ENCODE data around the gene TMCC1.
A peak's percentile ranks its signal among the peaks of the same experiment; 100 is the strongest.
"Not testable (repeated sequence)": the region's sequence is repeated elsewhere in the genome, so short reads cannot be mapped to it uniquely, and the experiment has no call there.

TMCC1 gene

DNA sequence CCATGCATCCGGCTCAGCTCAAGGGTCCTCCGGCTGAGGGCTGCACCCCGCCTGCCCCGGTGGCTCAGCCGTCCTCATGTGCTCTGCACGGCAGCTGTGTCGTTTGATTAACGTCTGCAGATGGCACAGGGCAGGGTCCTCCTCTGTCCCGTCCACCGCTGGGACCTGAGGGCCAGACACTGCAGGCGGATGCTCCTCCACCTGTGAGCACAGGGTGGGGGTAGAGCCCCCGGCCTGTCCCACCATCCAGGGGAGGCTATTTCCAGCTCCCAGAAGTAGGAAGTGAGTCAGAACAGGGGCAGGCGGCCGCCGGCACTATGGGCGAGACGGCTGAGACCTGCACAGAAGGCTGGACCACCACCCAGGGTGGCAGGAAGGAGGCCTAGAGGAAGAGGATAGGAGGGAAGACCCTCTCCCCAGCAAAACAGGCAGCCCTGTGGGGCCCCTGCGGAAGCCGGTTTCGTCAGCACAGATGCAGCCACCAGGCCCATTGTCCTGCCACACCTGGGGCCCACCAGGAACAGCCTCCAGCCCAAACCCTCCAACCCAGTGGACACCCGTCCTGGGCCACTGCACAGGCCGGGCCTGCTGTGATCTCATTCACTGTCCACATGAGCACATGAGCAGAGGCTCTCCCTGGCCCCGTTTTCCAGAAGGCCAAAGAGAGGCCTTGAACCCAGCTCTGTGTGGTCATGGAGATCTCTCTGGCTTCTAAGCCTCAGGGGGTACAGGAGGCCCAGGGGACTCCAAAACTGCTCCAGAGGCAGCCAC is 274.4 kb downstream of the TMCC1 start:
- no peak for DNase-seq

DNA sequence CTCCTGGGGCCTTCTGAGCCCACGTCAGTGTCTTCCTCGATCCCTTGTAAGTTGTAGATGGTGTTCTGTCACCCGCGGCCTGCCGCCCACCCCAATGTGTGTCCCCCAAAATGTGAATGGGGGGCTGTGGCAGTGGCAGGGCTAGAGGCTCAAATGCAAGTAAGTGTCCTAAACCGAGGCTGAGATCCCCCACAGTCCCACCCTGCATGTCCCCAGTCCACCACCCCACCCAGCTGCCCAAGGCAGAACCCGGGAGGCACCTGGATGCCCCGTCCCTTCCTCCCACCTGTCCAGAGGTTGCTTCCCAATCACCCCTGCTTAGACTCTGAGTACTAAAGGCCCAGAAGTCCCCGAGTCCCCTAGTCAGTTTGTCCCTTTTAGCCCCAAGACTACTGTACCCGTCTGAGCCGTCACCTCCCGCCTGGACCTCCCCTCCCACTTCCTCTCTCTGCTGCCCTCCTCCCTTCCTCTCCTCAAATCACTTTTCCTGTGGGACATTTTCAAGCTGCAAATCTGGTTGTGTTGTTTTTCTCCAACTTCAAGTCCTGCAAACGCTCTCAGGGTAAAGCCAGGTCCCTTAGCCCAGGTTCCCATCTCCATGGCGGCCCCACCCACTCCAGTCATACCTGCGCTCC is 275.2 kb downstream of the TMCC1 start:
- no peak for DNase-seq

DNA sequence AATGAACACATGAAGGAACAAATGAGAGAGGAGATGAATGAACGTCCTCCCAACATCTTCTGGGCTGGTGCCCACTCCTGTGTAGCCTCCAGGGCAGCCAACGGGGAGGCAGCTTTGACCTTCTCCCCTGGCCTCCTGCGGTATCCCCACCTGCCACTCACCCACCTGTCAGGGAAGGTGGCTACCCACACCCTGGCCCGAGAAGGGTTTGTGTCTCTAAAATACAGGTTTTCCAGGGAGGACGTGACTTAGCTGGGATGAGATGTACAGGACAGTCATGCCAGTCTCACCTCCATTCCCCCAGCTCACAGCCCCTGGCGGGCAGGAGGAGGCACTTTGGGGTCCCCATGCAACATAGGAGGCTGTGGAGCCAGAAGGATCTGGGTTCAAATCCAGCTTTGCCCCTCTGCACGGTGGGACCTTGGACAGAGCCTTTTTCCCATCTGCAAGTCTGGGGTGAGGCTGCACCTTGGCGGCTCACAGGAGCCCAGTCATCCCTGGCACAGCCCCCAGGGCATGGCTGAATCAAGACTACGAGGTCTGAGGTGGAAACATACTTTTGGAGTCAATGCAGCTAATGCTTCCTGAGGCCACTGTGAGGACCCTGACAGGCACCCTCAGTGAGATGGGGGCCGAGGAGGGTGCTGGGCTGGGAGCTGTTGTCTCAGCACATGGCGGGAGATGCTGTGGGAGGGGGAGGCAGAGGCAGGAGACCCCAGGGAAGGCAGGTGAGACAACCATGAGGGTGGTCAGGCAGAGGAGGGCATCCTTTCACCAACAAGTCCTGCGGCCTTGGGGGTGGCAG is 275.9 kb downstream of the TMCC1 start:
- no peak for DNase-seq

DNA sequence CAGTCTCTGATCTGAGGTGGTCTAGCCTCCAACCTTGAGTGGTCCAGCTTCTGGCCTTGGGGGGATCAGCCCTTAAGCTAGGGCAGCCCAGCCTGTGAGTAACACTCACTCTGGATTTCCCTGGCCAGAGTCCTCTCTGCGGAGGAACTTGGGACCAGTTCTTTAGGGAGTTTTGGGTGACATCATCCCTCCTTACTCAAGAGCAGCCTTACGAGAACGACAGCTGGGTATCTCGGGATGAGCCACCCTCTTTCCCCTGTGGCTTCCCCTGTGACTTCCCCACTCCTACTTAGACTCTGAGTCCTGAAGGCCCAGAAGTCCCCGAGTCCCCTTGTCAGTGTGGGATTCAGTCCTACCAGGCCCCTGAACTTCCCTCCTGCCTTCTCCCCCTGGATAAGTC is 276.8 kb downstream of the TMCC1 start:
- no peak for DNase-seq

DNA sequence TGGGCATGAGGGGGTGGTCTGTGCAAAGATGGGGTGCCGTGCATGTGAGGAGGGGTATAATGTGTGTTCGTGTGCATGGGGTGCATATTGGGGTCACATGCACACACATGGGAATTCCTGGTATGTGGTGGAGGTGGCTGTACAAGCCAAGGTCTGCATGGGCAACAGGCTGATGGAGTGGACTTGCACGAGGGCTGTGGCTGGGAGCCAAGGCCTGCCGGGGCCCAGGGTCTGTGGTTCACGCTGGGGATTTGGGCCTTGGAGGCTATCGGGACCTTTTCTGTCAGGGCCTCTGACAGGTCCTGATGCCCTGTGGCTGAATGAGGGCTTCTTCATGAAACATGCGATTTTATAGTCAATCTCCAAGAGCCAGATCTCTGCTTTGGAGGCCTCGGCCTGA is 277.2 kb downstream of the TMCC1 start:
- no peak for DNase-seq

DNA sequence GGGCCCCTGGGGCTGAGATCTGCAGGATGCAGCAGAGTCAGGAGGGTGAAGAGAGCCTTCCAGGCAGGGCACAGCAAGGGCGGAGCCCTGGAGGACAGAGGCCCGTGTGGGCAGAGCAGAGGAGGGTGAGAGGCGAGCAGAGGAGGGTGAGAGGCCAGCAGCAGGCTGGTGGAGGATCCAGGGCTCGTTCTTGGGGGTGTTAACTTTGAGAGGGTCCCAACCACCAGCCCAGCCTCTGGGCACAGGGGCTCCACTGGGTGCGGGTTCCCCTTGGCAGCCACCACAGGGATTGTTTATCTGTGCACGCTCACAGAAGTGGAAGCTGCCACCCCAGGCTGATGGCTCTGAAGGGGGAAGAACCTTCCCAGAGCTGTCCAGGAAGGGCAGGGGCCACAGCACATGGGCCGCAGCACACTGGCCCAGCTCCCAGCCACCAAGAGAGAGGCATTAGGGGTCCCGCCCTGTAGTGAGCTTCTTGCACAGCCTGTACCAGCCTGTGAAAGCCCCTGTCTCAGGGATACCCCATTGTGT is 277.7 kb downstream of the TMCC1 start:
- no peak for DNase-seq

DNA sequence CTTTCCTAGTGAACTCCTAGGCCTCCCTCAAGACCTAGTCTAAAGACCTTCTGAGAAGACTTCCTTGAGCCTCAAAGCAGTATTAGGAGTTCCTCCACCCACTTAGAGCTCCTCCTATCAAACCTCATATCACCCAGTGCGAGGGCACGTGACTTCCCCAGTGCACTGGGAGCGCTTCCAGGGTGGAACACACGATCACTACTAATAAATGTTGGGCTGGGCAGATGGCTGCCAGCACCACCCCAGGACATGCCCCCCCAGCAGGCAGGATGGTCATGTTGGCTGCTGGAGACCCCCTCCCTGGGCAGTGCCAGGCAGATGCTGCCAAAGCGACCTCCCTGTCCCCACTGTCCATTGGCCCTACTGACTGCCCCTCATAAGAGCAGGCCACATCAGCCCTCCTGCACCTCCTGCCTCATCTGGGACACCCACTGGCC is 278.6 kb downstream of the TMCC1 start:
- no peak for DNase-seq

DNA sequence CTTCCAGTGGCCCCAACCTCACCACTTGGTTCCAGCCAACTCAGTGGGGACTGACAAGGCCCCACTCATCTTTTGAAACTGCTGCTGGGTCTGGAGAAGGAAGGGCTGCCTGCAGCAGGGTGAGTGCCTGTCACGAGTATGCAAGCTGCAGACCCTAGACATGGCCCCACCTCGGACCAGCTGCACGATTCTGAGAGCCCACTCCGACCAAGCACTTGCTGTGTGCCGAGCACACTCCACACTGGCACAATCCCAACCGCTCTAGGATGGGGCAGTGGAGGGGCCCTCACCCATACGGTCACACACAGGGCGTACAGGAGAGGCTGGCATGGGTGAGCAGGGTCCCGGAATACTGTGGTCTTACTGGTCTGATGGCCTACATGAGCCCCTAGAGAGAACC is 279.1 kb downstream of the TMCC1 start:
- DNase-seq, result no peak

DNA sequence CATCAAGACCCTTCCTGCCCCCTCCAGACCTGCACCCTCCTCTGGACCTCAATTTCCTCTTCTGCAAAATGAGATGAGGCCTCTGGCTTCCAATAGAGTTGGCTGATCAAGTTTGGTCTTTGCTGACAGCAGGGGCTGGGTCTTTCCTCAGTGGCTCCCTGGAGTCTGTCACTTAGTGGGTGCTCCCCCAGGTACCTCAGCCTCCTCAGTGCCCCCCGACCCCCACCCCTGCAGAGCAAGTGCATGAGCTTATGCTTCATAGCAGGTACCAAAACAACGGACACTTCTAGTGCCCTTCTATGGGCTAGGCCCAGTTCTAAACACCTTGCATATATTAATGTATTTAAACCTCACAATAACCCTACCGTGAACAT is 280.2 kb downstream of the TMCC1 start:
- DNase-seq, result no peak

DNA sequence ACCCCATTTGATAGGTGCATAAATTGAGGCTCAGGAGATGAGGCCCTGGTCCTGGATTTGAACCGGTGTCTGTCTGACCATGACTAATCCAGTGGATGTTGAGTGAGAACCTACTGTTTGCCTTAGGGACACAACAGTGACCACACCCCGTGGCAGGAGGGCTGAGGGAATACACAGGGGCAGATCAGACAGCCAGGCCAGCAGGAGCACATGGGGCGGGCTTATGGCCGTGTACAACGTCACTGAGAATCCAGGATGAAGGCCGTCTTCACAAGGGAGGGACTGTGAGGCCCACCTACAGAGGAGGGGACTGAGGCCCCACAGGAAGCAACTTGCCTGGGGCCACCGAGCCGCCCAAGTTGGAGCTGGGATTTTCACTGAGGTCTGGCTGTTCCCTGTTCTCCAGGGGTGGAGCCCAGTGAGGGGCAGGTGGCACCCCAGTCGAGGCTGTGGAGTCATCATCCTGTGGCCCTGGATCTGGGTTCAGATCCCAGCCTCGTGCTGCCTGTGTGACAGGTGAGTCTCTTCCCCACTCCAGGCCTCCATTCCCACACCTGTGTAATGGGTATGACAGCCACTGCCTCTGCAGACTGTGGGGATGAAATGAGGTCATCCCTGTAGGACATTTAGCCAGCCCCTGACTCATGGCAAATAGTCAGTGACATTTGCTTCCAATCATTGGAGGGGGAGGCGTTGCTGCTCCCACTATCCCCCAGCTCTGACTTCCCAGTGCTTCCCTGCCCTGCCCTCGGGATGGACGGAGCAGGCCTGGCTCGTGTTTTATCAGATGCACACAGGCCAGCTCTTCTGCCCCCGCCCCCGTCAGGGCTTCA is 280.8 kb downstream of the TMCC1 start:
- DNase-seq, result no peak

DNA sequence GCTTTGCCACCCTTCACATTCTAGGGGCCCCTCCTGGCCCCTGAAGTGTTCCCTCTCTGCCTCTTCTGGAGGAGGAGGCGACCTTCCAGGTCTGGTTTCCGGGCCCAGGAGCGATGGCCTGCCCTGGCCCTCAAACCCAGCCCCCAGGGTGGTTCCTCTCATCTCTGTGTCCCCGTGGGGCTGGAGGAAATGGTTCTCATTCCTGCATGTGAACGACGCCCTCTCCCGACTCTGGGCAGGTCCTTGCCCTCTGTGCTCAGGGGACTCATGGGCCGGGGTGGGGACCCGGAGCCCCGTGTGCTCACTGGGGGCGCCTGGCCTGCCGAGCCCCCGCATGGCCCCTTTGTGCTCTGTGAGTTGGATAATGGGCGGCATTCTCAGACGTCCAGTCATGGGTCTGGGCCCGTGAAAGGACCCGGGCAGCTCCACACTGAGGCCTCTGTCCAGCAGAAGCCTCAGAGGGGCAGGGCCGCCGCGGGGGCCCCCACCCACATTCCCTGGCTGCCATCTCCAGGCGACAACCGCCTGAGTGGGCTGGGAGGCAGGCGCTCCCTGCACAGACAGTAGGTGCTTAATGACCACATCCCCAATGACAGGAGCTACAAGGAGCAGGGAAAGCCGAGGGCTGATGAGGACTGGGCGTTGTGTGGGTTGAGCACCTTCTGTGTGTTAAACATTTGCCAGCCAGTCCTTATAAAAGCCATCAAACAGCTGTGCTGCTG is 281.5 kb downstream of the TMCC1 start:
- DNase-seq, result no peak

DNA sequence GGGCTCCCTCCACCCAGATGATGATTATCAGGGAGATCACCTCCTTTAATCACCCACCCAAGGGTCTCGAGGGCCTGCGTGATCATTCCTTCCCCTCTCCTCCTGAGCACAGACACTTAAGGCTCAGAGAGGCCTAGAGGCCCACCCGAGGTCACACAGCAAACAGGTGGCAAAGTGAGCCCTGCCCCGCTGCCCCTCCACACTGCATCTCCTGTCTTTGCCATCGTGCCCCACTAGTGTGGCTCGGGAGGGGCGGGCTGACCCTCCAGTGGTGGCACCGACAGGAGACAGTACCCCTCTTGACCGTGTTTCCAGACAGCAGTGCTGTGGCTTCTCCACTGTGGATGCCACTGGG is 282.1 kb downstream of the TMCC1 start:
- DNase-seq, result no peak

DNA sequence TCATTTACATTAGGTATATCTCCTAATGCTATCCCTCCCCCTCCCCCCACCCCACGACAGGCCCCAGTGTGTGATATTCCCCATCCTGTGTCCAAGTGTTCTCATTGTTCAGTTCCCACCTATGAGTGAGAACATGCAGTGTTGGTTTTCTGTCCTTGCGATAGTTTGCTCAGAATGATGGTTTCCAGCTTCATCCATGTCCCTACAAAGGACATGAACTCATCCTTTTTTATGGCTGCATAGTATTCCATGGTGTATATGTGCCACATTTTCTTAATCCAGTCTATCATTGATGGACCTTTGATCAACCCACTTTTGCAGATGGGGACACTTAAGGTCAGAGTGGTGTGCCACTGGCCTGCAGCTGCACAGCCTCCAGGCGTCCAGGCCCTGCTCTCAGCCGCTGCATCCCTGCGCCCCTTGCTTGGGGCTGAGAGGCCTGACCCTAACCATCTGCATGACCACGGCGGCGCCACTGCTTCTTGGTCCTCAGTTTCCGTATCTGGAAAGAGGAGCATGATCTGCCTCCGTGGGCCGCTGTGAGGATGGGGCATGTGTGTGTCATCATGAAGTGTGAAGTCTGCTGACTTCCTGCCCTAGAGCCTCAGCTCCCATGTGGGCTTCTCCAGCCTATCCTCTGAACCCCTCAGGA is 282.6 kb downstream of the TMCC1 start:
- DNase-seq, result not testable (repeated sequence)

DNA sequence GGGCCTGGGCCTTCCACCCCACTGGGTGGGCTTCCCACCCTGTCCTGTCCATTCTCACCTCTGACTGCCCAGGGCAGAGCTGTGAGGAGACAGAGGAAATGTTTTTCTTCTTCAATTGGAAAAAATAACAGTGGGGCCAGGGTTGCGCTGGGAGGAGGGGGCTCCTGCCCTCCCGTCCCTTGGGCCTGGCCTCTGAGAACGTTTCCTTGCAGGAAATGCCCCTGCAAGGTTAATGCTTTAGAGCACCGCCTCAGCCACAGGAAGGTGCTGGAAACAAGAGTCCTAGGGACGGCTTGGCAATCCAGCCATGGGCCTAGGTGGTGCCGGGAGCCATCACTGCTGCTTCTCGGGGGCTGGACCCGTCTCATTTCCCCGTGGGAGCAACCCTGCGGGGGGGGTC is 283.2 kb downstream of the TMCC1 start:
- no peak for DNase-seq

DNA sequence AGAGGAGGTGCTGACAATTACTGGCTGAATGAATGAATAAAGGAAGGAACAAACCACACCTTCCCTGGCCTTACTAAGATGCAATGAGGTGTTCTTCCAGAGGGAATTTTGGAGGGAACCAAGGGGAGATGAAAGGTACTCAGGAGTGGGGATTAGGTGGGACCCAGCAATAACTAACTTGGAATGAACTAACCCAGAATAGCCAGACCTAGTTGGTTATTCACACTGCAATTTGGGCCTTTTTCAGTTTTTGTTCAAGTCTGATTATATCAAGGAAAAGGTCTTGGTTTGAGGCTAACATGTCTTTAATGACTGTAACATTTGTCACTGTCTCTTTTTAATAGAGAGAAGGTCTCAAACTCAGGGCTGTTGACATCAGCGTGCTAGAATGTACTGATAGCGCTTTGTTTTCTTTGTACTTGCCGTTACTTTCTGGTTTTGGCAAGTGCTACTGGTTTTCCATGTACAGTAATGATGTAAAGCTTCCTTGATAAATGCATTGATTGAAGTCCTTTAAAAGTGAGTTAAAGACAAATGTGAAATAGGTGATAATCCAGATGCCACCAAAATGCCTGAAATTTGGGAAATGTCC is 283.8 kb downstream of the TMCC1 start:
- DNase-seq, result no peak

DNA sequence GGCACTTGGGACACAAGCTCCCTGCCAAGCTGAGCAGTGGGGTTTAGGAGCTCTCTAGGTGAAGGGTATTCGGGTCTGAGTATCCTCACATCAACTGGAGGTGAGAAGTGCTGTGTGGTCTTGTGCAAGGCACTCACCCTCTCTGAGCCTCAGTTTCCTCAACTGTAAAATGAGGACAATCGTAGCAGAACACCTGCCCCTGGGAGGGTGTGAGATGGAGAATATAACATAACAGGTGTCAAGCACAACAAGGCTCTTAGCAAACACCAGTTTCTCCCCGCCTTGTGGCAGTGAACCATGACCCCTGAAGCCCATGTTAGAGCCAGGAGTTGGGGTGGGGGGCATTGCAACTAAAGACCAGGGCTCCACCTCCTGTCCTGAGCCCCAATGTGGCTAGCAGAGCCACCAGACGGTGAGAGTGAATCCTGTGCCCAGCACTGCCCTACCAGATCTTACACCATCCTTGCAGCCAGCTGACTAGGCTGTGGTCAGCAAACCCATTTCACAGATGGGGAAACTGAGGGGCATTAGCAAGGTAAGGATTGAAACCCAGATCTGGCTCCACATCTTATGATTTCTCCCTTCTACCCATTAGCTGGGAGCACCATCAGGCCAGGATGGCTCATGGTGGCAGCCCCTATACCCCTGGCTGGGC is 284.4 kb downstream of the TMCC1 start:
- DNase-seq, result no peak

DNA sequence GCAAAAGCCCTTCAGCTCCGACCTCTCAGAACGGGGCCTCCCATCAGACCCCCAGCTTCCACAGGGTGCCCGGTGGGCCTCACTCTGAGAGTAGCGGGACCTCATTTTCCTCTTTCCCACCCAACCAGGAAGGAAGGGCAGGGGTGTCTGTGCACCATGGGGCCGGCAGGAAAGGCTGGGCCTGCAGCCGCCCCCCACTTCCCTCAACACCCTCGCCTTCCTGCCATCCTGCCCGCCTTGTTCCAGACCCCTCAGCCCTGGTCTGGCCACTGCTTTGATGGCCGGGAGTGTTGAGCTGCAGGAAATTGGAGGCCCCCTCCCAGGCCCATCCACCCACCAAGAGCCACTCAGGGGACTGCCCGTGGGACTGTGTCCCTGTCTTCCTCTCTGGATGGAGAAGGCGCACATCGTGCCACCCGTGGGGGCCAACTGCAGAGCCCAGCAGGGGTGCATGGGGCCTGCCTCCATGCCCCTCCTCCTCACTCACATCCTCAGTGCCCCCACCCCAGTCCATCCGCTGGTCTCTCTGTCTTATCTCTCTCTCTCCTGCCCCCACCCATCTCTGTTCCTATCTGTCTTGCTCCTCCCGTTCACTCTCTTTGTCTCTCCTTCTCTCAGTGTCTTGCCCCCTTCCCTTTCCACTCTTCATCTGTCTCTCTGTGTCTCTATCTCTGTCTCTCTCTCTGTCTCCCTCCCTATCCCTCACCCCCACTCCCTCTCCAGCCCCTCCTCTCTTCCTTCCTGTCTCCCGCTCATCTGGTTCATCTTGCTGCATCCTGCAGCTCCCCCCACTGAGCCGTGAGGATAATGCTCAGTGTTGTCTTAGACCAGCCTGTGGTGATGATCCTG is 285.2 kb downstream of the TMCC1 start:
- DNase-seq, result peak; percentile 20

DNA sequence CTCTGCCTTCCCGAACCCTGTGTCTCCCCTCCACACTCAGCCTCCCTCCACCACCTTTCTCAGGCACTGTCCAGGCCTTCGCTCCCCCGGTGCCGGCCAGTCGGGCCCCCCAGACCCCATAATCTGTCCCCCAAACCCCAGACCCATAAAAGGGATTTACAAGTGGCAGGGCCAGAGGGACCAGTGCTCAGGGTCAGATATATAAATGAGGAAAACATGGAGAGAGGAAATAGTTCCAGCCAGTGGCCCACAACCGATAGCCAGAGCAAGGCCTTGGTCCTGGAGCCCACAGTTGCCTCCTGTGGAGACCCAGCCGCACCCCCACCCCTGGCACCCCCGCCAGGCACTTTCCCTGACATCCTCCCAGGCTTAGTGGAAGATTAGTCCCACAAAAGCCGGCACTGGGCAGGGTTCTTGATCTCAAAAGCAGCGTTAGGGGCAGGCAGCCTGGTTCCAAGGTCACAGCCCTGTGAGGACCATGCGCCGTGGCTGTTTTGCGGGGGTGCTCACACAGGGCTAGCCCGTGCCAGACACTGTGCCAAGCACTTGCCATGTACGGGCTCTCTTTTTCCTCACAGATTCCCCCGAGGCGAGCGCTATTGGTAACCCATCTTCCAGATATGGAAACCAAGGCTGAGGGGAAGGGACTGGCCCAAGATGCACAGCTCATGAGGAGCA is 286.0 kb downstream of the TMCC1 start:
- DNase-seq, result no peak
